SK-N-SH (cell line): ENCODE data around the gene LYSMD3.

Experiments used
- CHD2 ChIP-seq: fragments of 150-350 bp; IDR thresholded peaks from 2 replicates; pipeline ENCODE4 v1.6.1; 2018; ENCODE audit warnings: low read length; ENCODE audit not compliant: partially characterized antibody
- CTCF ChIP-seq: fragments of 200-600 bp; sonication (generic); IDR thresholded peaks from 2 replicates; pipeline ENCODE4 v1.6.1; 2017; ENCODE audit warnings: antibody characterized with exemption, mild to moderate bottlenecking, moderate library complexity
- GABPA ChIP-seq: IDR thresholded peaks from 2 replicates; pipeline ENCODE4 v1.4.0; 2012; ENCODE audit warnings: low read depth, mild to moderate bottlenecking
- JUND ChIP-seq: IDR thresholded peaks from 2 replicates; pipeline ENCODE4 v1.4.0; 2012
- NFIC ChIP-seq: IDR thresholded peaks from 2 replicates; pipeline ENCODE4 v1.4.0; 2012; ENCODE audit warnings: borderline replicate concordance
- PBX3 ChIP-seq: IDR thresholded peaks from 2 replicates; pipeline ENCODE4; 2012
- POLR2AphosphoS5 ChIP-seq: IDR thresholded peaks from 2 replicates; pipeline ENCODE4 v1.6.1; 2012; ENCODE audit warnings: low read depth, low read length
- RAD21 ChIP-seq: IDR thresholded peaks from 2 replicates; pipeline ENCODE4 v1.6.1; 2012; ENCODE audit warnings: mild to moderate bottlenecking, low read length
- RFX5 ChIP-seq: IDR thresholded peaks from 2 replicates; pipeline ENCODE4 v1.6.1; 2012; ENCODE audit warnings: mild to moderate bottlenecking, improper control_type of control experiment, low read length
- SMC3 ChIP-seq: IDR thresholded peaks from 2 replicates; pipeline ENCODE4 v1.6.1; 2012; ENCODE audit warnings: low read depth, low read length, improper control_type of control experiment
- TAF1 ChIP-seq: IDR thresholded peaks from 2 replicates; pipeline ENCODE4 v1.6.1; 2012; ENCODE audit warnings: low read depth, mild to moderate bottlenecking, low read length, moderate library complexity, borderline replicate concordance
- TF ChIP-seq, protein P1 (sequence below): IDR thresholded peaks from 2 replicates; pipeline ENCODE4 v1.6.1; 2012; ENCODE audit warnings: mild to moderate bottlenecking, low read depth, low read length, moderate library complexity
- TF ChIP-seq, protein P2 (sequence below): IDR thresholded peaks from 2 replicates; pipeline ENCODE4 v1.4.0; 2012; ENCODE audit warnings: low read depth, borderline replicate concordance

DNA sequence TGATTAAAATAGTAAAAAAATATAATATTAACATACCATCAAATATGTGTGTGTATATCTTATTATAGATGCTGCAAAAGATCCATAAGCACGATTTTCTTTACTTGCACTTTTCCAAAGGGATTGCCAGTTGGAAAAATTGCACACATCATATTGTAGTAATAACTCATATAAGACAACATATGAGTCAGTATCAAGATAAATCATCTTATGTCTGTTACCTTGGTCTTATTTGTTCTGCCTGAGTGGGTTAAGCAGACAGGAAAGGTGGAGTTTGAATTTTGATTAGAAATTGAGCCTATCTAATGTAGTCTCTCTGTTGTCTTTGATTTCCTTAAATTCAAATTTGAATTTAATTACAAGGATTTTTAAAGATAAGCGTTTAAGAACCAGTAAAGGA lies 24.6 kb downstream of the LYSMD3 start:
- no peak for TF ChIP-seq RFX5
- no peak for TF ChIP-seq CTCF
- TF ChIP-seq NFIC = no peak
- no peak for TF ChIP-seq POLR2AphosphoS5
- no peak for TF ChIP-seq CHD2
- no peak for TF ChIP-seq GABPA
- TF ChIP-seq PBX3 = peak; percentile 69
- TF ChIP-seq JUND = peak; percentile 39
- TF ChIP-seq SMC3 = no peak
- no peak for TF ChIP-seq RAD21
- TF ChIP-seq, protein P1, sequence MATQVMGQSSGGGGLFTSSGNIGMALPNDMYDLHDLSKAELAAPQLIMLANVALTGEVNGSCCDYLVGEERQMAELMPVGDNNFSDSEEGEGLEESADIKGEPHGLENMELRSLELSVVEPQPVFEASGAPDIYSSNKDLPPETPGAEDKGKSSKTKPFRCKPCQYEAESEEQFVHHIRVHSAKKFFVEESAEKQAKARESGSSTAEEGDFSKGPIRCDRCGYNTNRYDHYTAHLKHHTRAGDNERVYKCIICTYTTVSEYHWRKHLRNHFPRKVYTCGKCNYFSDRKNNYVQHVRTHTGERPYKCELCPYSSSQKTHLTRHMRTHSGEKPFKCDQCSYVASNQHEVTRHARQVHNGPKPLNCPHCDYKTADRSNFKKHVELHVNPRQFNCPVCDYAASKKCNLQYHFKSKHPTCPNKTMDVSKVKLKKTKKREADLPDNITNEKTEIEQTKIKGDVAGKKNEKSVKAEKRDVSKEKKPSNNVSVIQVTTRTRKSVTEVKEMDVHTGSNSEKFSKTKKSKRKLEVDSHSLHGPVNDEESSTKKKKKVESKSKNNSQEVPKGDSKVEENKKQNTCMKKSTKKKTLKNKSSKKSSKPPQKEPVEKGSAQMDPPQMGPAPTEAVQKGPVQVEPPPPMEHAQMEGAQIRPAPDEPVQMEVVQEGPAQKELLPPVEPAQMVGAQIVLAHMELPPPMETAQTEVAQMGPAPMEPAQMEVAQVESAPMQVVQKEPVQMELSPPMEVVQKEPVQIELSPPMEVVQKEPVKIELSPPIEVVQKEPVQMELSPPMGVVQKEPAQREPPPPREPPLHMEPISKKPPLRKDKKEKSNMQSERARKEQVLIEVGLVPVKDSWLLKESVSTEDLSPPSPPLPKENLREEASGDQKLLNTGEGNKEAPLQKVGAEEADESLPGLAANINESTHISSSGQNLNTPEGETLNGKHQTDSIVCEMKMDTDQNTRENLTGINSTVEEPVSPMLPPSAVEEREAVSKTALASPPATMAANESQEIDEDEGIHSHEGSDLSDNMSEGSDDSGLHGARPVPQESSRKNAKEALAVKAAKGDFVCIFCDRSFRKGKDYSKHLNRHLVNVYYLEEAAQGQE = no peak
- TF ChIP-seq TAF1 = no peak
- TF ChIP-seq, protein P2, sequence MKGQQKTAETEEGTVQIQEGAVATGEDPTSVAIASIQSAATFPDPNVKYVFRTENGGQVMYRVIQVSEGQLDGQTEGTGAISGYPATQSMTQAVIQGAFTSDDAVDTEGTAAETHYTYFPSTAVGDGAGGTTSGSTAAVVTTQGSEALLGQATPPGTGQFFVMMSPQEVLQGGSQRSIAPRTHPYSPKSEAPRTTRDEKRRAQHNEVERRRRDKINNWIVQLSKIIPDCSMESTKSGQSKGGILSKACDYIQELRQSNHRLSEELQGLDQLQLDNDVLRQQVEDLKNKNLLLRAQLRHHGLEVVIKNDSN = no peak
